H9 (cell line): ENCODE data around the gene FRMD1. TPM values are rescaled to one million over a fixed set of nuclear protein-coding genes. Genes with fewer than 3 reads are reported as not detected.

Source experiments
- DNase-seq: peaks from one replicate; pipeline ENCODE4 v3.0.0-alpha.2; 2017
- H2AFZ ChIP-seq: one replicate; pipeline ENCODE4 v1.6.1; 2013; ENCODE audit warnings: mild to moderate bottlenecking, low read length, control low read depth, moderate library complexity
- H2AK5ac ChIP-seq: 2 replicates; pipeline ENCODE4 v1.6.1; 2013; ENCODE audit warnings: low read length, control low read depth, mixed read lengths; ENCODE audit not compliant: insufficient read length
- H2BK120ac ChIP-seq: one replicate; pipeline ENCODE4 v1.6.1; 2013; ENCODE audit warnings: low read depth, mild to moderate bottlenecking, low read length, control low read depth, inconsistent platforms; ENCODE audit not compliant: poor library complexity, severe bottlenecking
- H2BK12ac ChIP-seq: 2 replicates; pipeline ENCODE4 v1.6.1; 2013; ENCODE audit warnings: low read length, control low read depth, mixed read lengths, low read depth; ENCODE audit not compliant: insufficient read length
- H2BK15ac ChIP-seq: 2 replicates; pipeline ENCODE4 v1.6.1; 2013; ENCODE audit warnings: low read depth, low read length, control low read depth
- H2BK20ac ChIP-seq: one replicate; pipeline ENCODE4 v1.6.1; 2013; ENCODE audit warnings: low read depth, mild to moderate bottlenecking, low read length, control low read depth, inconsistent platforms; ENCODE audit not compliant: poor library complexity, severe bottlenecking
- H2BK5ac ChIP-seq: 2 replicates; pipeline ENCODE4 v1.6.1; 2013; ENCODE audit warnings: low read length, control low read depth, mixed read lengths; ENCODE audit not compliant: insufficient read length
- H3K14ac ChIP-seq: 2 replicates; pipeline ENCODE4 v1.6.1; 2013; ENCODE audit warnings: low read length, control low read depth; ENCODE audit not compliant: insufficient read depth
- H3K18ac ChIP-seq: 2 replicates; pipeline ENCODE4 v1.6.1; 2013; ENCODE audit warnings: low read depth, mild to moderate bottlenecking, mixed read lengths, low read length, control low read depth; ENCODE audit not compliant: insufficient read length
- H3K23ac ChIP-seq: 2 replicates; pipeline ENCODE4 v1.6.1; 2013; ENCODE audit warnings: low read length, control low read depth, mixed read lengths, low read depth; ENCODE audit not compliant: insufficient read length
- H3K23me2 ChIP-seq: 2 replicates; pipeline ENCODE4 v1.6.1; 2013; ENCODE audit warnings: low read depth, mild to moderate bottlenecking, mixed read lengths, low read length, control low read depth; ENCODE audit not compliant: insufficient read length, poor library complexity, severe bottlenecking
- H3K27ac ChIP-seq: 2 replicates; pipeline ENCODE4 v1.5.1; 2013; ENCODE audit warnings: low read length, control low read depth, mixed read lengths, low read depth; ENCODE audit not compliant: insufficient read length
- H3K27me3 ChIP-seq: 2 replicates; pipeline ENCODE4 v1.6.1; 2013; ENCODE audit warnings: low read length, control low read depth, inconsistent platforms; ENCODE audit not compliant: insufficient read depth
- H3K4ac ChIP-seq: 2 replicates; pipeline ENCODE4 v1.6.1; 2013; ENCODE audit warnings: low read depth, mild to moderate bottlenecking, control low read depth, inconsistent platforms, low read length, moderate library complexity
- H3K4me1 ChIP-seq: 2 replicates; pipeline ENCODE4 v1.6.1; 2013; ENCODE audit warnings: low read length, control low read depth, inconsistent platforms; ENCODE audit not compliant: insufficient read depth
- H3K4me2 ChIP-seq: 2 replicates; pipeline ENCODE4 v1.6.1; 2013; ENCODE audit warnings: low read length, control low read depth, mixed read lengths; ENCODE audit not compliant: insufficient read length, insufficient read depth
- H3K56ac ChIP-seq: 2 replicates; pipeline ENCODE4 v1.6.1; 2013; ENCODE audit warnings: low read depth, mild to moderate bottlenecking, mixed read lengths, low read length, control low read depth; ENCODE audit not compliant: insufficient read length
- H3K79me1 ChIP-seq: 2 replicates; pipeline ENCODE4 v1.6.1; 2013; ENCODE audit warnings: low read depth, mild to moderate bottlenecking, moderate library complexity, low read length, control low read depth, inconsistent platforms; ENCODE audit not compliant: insufficient read depth, poor library complexity, severe bottlenecking
- H3K79me2 ChIP-seq: 2 replicates; pipeline ENCODE4 v1.6.1; 2013; ENCODE audit warnings: low read length, control low read depth, inconsistent platforms; ENCODE audit not compliant: insufficient read depth
- H3K9ac ChIP-seq: 2 replicates; pipeline ENCODE4 v1.6.1; 2013; ENCODE audit warnings: low read length, control low read depth, mixed read lengths; ENCODE audit not compliant: insufficient read length; ENCODE audit errors: extremely low read depth
- H3K9me3 ChIP-seq: one replicate; pipeline ENCODE4 v1.6.1; 2013; ENCODE audit warnings: low read depth, low read length, inconsistent platforms; ENCODE audit not compliant: control insufficient read depth
- H3T11ph ChIP-seq: one replicate; pipeline ENCODE4 v1.6.1; 2013; ENCODE audit warnings: mild to moderate bottlenecking, low read length, control low read depth, inconsistent platforms
- H4K20me1 ChIP-seq: one replicate; pipeline ENCODE4 v1.6.1; 2013; ENCODE audit not compliant: control insufficient read depth, insufficient read length, insufficient read depth
- H4K5ac ChIP-seq: 2 replicates; pipeline ENCODE4 v1.6.1; 2013; ENCODE audit warnings: low read depth, mild to moderate bottlenecking, mixed read lengths, low read length, control low read depth; ENCODE audit not compliant: insufficient read length
- H4K8ac ChIP-seq: replicated peaks from 2 replicates; pipeline ENCODE4 v1.6.1; 2013; ENCODE audit warnings: low read length, control low read depth, mixed read lengths, low read depth; ENCODE audit not compliant: insufficient read length
- H4K91ac ChIP-seq: 2 replicates; pipeline ENCODE4 v1.6.1; 2013; ENCODE audit warnings: low read depth, mild to moderate bottlenecking, moderate library complexity, mixed read lengths, low read length, control low read depth; ENCODE audit not compliant: insufficient read length
- H3K27ac Mint-ChIP-seq, 3 experiments: 2 replicates in 2 of 3; 3 replicates in 1 of 3; pipeline ENCODE4 v1.8.0; 2020 to 2021; ENCODE audit warnings: mixed read lengths in 3 of 3, mild to moderate bottlenecking in 1 of 3, moderate library complexity in 1 of 3
- H3K27me3 Mint-ChIP-seq: 2 replicates; pipeline ENCODE4 v1.8.0; 2021; ENCODE audit warnings: low read depth, mild to moderate bottlenecking, moderate library complexity, mixed read lengths
- H3K36me3 Mint-ChIP-seq, 3 experiments: 2 replicates in 2 of 3; 3 replicates in 1 of 3; pipeline ENCODE4 v1.8.0; 2020 to 2021; ENCODE audit warnings: low read depth in 3 of 3, mixed read lengths in 3 of 3; ENCODE audit not compliant: insufficient read depth in 1 of 3
- H3K4me1 Mint-ChIP-seq, 2 experiments: 2 replicates each; pipeline ENCODE4 v1.8.0; 2020; ENCODE audit warnings: mixed read lengths in 2 of 2
- H3K4me3 Mint-ChIP-seq, 2 experiments: 2 replicates in 1 of 2; 3 replicates in 1 of 2; pipeline ENCODE4 v1.8.0; 2020 to 2021; ENCODE audit warnings: mild to moderate bottlenecking in 2 of 2, mixed read lengths in 2 of 2, moderate library complexity in 1 of 2
- H3K9me3 Mint-ChIP-seq, 2 experiments: 2 replicates in 1 of 2; 3 replicates in 1 of 2; pipeline ENCODE4 v1.8.0; 2020; ENCODE audit warnings: mild to moderate bottlenecking in 2 of 2, mixed read lengths in 2 of 2, moderate library complexity in 1 of 2
- CTCF ChIP-seq: fragments of 200-600 bp; sonication (generic); conservative IDR thresholded peaks from 3 replicates; pipeline ENCODE4 v1.8.0; 2021; ENCODE audit warnings: antibody characterized with exemption, mild to moderate bottlenecking
- WGBS: extraction: QIAGEN DNeasy Blood & Tissue Kit; methylation state at CpG from one replicate; pipeline ENCODE4 v1.1.7; 2013; ENCODE audit warnings: missing lambda C conversion rate, low lambda C conversion rate, mixed read lengths; ENCODE audit not compliant: insufficient read length; ENCODE audit errors: extremely low coverage; 5-methylcytosine and 5-hydroxymethylcytosine counted together
- total RNA-seq: library from RNA; stranded (reverse); gene quantifications from 2 replicates; pipeline ENCODE4 v1.2.1, GENCODE V29; 2021

FRMD1 gene
- total RNA-seq, 1 experiment from 2014 or later: not detected

- Histone ChIP-seq H3K56ac (no peak overlapping the region), H2BK120ac (no peak overlapping the region), H3K79me1 (no peaks in the 10 kb centered on the region), H3K27ac (no peak overlapping the region), H3K23ac (no peak overlapping the region), H3K23me2 (no peaks in the 10 kb centered on the region), H3K4ac (no peak overlapping the region), H2AK5ac (no peak overlapping the region), H3K18ac (no peak overlapping the region), H3K4me1 (no peaks in the 10 kb centered on the region), H3K14ac (no peak overlapping the region), H2BK20ac (no peak overlapping the region), H2BK12ac (no peak overlapping the region), H2AFZ (no peak overlapping the region), H3T11ph (no peak overlapping the region), H3K4me2 (no peak overlapping the region), H2BK5ac (no peak overlapping the region), H3K9ac (no peak overlapping the region), H4K20me1 (no peaks in the 10 kb centered on the region), H3K9me3 (no peaks in the 10 kb centered on the region), H2BK15ac (no peak overlapping the region), H4K8ac (no peak overlapping the region), H3K79me2 (no peaks in the 10 kb centered on the region), H4K5ac (no peak overlapping the region), H3K27me3 (no peaks in the 10 kb centered on the region), H4K91ac (no peak overlapping the region)
- no peaks in the 10 kb centered on the region for H3K9me3 Mint-ChIP-seq
- H3K4me3 Mint-ChIP-seq: no peak overlapping the region
- WGBS: no CpG with 5 or more reads among the region's 20 CpGs
- no peaks in the 10 kb centered on the region for H3K36me3 Mint-ChIP-seq
- no peak for DNase-seq
- H3K4me1 Mint-ChIP-seq: peaks cover 0 to 4% of the 10 kb centered on the region in 2 experiments; a peak in 1 of 4 replicates
- TF ChIP-seq CTCF: no peak
- no peak overlapping the region; a peak in 1 of 7 replicates for H3K27ac Mint-ChIP-seq
- no peaks in the 10 kb centered on the region; the same call in 1 of the 2 replicates for H3K27me3 Mint-ChIP-seq
Observed at GRCh38 chr6:168049277-168049676, 29.7 kb downstream of the FRMD1 start.
